Activated T-cell treated with anti-CD3 and anti-CD28 coated beads for 24 hours (primary cell): ENCODE results near the gene TRIM38.
"Not testable (repeated sequence)": the region's sequence is repeated elsewhere in the genome, so short reads cannot be mapped to it uniquely, and the experiment has no call there.

ENCODE experiments used
- DNase-seq: peaks from one replicate; pipeline ENCODE4 v3.0.0-alpha.2; 2020; ENCODE audit warnings: low read depth

Gene TRIM38

DNA sequence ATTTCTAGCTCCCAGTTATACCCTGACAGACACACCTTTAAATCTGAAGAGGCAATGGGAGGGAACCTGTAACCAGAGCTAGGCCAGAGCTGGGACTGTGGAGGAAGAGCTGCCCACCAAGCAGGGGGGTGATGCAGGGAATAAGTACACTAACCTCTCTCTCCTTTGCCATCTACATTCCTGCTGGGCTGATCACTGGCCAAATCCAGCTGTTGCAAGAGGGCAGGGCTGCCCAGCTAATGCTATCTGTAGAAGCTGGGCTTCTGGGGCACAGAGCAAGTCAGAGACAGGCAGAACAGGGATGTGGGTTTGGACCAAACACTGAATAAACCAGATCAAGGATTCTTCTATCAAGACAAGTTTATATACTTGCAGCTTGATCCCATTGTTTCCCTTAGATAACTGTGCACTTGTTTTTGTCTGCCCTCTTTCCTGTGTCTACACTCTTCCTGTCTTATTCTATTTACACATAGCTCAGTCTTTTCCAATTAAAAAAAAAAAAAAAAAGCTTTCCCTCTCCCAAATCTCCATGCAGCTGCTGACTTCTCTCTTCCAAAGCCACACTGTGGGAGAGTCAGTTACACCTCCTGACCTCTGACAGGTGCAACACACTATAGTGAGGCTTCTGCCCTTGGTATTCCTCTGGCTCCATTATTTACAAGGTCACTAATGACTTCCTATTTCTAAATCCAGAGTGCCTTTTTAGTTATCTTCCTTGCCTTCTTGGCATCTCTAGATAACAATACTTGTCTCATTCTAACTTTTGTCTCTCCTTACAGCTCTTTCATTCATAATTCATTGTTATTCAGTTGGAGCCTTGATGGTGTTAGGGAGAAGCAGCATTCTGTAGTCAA lies 43.7 kb downstream of the TRIM38 start:
- DNase-seq = no peak

DNA sequence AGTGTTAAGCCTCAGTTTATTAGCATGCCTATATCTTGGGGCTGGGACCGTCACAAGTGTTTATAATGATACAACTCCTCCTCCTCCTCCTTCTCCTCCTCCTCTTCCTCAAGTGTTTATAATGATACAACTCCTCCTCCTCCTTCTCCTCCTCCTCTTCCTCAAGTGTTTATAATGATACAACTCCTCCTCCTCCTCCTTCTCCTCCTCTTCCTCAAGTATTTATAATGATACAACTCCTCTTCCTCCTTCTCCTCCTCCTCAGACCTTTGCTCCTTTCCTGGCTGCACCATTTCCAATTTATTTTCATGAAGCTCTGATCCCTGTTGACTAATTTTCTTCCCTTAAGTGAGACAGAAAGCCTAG lies 44.3 kb downstream of the TRIM38 start:
- not testable (repeated sequence) for DNase-seq

DNA sequence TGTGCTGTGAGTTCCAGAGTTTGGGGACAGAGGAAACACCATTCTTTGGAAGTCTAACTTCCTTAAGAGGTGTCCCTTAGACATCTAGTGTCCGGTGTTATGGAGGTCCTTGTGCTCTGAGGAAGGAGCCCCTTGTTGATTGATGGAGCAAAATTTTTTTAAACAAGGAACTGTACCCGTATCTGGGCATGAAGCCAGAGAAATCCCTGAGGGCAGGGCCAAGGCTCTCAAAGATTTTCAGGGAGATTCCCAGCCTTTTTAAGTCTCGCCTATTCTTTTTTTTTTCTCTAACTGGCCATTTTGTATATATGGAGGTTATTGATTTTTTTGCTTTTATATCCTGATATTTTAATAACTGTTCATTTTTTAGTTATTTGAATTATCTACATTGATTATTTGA lies 45.9 kb downstream of the TRIM38 start:
- no peak for DNase-seq

DNA sequence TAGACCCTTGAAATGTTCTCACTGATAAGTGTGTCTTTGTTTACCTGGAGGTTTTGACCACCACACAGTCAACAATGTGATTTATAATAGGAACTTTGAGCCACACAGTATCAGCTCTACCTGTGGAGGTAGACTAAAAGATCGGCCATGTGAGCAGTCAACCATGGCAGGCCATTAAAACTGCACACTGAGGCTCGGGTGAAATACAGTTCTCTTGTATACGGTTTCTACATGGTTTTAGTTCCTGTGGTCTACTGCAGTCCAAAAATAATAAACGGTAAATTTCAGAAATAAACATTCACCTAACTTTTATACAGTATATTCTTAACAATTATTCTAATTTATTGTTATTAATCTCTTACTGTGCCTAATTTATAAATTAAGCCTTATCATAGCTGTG lies 47.2 kb downstream of the TRIM38 start:
- no peak for DNase-seq

DNA sequence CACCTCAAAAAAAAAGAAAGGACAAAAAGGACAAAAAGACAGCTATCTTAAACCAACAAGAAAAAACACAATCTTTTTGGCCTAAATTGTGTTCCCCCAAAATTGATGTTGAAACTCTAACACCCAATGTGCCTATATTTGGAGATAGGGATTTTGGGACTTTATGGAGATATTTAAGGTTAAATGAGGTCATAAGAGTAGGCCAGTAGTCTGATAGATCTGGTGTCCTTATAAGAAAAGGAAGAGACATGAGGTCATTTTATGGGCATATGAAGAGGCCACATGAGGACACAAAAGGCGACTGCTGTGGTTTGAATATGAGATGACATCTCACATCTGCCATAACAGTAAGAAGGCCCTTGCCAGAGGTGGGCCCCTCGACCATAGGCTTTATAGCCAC lies 49.5 kb downstream of the TRIM38 start:
- no peak for DNase-seq

DNA sequence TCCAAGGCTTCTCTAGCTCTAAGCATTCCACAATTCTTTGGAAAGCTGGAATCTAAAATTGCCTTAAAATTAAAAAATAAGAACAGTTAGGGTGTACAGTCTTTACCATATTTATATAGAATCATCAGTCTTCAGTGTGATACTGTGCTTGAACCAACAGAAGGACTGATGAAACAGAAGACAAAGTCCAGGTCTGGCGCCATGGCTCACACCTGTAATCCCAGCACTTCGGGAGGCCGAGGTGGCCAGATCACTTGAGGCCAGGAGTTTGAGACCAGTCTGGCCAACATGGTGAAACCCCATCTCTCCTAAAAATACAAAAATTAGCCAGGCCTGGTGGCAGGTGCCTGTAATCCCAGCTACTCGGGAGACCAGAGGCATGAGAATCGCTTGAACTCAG lies 51.8 kb downstream of the TRIM38 start:
- DNase-seq = not testable (repeated sequence)

DNA sequence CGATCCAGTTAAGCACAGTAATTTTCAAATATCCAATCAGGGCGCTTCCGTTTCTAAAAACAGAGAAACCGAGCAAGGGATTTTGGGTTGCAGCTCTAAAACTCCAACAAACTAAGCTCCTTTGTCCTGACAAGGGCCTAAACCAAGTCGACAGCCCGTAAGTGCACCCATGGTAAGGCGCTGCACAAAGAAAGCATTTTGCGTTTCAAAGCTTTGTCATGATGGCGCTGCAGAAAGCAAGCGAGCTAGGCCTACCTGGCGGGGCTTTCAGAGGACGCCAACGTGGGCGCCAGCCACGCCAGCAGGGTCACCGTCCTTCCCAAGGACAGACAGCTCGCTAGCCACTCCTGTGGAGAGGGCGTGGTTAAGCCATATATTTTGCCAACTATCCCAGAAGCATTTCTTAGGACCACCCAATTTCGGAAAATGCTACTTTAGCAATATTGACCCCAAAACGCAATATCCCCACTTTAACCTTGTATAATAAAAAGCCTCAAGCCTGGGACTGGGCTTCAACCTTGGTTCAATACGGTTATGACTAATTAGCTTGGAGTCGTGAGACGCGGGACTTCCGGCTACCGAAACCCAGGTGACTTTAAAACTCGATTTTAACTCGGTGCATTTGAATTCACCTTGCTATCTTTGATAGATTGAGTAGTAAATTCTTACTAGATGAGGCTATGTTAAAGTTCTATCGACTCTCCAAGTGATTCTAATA lies 53.8 kb downstream of the TRIM38 start:
- DNase-seq = no peak

DNA sequence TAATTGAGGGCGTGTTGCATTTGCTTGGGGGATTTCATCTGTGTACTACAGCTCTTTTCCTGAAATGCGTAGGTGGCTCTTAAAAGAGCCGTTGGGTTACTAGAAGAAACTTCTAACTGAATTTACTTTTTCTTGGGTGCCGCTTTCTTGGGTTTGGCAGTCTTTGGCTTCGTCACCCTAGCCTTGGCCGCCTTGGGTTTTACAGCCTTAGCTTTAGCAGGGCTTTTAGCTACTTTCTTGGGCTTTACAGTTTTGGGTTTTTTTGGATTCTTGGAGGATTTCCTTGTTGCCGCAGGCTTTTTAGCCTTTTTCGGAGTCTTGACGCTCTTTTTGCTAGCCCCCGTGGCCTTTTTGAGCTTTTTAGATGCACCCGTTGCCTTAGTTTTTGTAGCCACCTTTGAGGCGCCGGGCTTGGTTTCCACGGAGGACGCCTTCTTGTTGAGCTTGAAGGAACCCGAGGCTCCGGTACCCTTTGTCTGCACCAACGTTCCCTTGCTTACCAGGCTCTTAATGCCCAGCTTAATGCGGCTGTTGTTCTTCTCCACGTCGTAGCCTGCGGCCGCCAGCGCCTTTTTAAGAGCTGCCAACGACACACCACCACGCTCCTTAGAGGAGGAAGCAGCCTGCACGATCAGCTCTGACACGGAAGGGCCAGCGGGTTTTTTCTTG lies 54.5 kb downstream of the TRIM38 start:
- DNase-seq = no peak

DNA sequence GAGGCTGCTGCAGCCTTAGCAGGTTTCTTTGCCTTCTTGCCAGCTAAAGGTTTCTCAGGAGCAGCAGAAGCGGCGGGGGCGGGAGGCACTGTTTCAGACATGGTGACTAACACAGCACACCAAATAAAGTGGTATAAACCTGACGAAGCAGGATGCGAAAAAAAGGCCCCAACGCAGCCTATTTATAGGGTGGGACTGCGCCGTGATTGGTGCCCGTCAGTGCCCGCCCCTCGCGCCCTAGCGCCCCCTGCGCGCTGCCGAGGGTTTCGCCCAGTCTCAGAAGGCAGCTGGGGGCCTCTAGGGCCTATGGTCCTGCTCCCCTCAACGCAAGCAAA lies 55.0 kb downstream of the TRIM38 start:
- peak; percentile 74 for DNase-seq

DNA sequence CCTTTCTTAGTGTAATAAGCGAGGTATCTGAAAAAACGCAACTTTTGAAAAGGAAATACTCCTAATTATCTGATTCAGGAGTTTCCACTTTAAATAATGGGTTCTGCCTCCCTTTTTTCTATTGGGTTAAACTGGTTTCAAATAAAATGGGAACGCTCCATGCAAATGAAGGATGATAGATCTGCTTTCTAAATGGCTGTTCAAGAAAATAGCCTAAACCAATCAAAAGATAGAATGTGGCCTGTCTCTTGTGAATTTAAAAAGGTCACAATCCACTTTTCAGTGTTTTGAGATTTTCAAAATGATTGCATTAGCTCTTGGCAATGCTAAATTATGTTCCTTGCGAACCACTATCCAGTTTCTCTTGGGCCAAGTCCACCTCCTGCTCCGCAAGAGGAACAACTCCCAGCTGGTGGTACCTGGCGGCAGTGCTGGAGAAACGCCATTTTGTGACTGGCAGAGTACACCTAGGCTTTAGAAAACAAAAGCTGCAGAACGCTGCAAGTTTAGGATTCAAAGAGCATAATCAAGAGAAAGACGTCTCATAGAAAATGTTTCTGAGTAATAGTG lies 56.7 kb downstream of the TRIM38 start:
- no peak for DNase-seq

DNA sequence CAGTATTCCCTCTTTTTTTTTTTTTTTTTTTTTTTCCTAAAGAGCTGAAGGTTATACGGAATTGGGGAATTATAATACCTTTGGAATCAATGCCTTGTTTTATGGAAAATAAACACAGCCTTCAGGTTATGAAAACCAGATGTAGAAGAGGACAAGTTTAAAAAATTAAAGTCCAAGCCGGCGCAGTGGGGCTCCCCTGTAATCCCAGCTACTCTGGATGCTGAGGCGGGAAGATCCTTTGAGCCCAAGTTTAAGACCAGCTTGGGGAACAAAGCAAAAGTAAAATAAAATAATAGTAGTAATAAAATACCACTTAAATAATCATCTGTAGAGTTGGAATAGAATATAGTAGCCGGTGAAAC lies 57.3 kb downstream of the TRIM38 start:
- DNase-seq = no peak

DNA sequence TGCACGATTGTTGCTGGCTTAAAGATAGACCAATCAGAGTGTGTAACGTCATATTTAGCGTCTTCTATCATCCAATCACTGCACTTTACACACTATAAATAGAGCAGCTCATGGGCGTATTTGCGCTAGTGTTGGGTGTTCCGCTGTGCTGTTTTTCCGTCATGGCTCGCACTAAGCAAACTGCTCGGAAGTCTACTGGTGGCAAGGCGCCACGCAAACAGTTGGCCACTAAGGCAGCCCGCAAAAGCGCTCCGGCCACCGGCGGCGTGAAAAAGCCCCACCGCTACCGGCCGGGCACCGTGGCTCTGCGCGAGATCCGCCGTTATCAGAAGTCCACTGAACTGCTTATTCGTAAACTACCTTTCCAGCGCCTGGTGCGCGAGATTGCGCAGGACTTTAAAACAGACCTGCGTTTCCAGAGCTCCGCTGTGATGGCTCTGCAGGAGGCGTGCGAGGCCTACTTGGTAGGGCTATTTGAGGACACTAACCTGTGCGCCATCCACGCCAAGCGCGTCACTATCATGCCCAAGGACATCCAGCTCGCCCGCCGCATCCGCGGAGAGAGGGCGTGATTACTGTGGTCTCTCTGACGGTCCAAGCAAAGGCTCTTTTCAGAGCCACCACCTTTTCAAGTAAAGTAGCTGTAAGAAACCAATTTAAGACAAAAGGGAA lies 57.9 kb downstream of the TRIM38 start:
- DNase-seq = peak; percentile 60

DNA sequence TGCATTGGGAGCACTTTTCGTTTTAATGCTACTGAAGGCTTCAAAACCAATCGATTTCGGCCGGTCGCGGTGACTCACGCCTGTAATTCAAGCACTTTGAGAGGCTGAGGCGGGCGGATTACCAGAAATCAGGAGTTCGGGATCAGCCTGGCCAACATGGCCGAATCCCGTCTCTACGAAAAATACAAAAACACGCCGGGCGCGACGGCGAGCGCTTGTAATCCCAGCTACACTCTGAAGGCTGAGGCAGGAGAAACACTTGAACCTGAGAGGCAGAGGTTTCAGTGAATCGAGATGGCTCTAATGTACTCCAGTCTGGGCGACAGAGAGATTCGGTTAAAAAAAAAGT lies 58.4 kb downstream of the TRIM38 start:
- no peak for DNase-seq

DNA sequence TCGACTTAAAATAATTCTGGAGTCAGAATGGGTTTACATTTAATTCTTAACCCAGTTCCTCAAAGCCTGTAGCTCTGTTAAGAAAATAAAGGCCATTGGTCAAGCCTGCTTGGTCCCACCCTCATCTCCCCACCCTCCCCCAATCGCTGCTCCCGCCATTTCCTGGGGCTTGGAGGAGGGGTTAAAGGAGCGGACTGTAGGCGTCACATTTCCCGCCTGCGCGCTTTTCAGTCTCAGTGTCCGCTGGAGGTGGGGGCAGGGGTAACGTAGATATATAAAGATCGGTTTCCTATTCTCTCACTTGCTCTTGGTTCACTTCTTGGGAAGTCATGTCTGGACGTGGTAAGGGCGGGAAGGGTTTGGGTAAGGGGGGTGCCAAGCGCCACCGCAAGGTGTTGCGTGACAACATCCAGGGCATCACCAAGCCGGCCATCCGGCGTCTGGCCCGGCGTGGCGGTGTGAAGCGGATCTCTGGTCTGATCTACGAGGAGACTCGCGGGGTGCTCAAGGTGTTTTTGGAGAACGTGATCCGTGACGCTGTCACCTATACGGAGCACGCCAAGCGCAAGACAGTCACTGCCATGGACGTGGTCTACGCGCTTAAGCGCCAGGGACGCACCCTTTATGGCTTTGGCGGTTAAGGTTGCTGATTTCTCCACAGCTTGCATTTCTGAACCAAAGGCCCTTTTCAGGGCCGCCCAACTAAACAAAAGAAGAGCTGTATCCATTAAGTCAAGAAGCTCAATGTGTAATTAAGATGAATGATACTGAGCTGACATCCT lies 58.9 kb downstream of the TRIM38 start:
- peak; percentile 85 for DNase-seq

DNA sequence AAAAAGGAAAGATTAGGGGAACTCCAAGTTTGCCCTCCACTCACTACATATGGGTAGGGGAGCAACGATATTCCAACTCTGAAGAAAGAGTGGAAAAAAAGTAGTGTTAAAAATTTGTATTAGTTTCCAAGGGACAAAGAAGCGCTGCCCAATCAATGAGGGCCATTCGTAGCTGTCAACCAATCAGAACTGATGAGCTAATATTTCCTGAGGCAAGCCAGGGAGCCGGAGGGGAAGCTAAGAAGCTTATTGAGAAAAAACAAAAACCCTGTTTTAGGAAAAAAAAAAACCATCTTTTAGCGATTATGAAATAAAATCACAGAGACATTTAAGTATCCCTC lies 59.5 kb downstream of the TRIM38 start:
- no peak for DNase-seq

DNA sequence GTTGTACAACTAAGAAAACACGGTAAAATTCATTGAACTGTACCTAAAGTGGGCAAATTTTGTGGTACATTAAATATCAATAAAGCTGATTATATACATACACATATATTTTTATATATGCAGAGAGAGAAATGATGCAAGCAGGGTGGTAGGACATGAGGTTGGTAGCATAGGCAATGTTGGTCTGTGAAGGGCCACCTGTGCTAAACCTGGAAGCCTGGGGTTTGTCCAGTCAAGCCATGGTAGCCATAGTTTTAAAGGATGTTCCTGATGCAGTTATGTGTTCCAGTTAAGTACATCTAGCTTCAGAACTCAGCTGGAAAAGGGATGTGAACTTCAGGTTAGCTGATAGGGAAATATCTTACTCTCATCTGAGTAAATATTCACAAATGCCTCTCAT lies 60.1 kb downstream of the TRIM38 start:
- no peak for DNase-seq

DNA sequence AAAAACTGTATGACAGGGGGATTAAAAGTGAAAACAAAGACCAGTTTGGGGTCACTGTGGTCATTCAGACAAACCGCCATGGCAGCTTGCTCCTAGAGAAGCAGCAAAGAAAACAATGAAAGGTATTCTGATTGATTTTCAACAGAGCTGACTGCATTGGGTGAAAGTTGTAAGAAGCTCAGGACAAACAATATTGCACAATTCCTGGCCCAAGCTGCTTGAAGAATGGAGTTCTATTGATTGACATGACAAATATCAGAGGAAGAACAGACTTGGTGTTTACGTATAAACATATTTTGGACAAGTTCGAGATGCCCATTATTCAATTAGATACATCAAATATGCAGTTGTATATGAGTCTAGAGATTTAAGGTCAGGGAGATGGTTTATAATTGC lies 62.0 kb downstream of the TRIM38 start:
- no peak for DNase-seq

DNA sequence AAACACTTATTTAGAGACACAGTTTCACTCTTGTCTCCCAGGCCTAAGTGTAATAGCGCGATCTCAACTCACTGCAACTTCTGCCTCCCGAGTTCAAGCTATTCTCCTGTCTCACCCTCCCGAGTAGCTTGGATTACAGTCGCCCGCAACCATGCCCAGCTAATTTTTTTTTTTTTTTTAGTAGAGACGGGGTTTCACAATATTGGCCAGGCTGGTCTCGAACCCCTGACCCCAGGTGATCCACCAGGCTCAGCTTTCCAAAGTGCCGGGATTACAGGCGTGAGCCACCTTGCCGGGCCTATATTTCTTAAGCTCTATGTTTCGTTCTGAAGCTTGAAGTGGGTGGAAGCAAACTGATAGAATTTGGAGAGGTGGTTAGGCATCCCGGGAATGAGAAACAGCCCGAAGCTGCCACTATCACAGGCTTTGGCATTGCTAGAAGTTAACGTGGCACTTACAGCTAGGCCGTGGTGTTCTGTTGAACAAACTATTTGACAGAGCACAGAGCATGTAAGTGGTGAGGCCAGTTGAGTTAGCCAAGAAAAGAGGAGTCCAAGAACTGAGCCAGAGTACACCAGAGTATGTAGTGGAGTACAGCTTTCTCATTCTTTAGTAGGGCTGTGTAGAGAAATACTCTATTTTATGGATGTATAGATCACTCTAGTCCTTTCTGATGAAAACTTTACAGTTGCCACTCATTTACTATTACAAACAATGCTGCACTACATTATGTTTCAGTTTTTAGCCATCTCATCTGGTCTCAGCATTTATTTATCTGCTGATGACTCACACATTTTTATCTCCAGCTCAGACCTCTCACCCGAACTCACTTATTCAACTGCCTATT lies 62.7 kb downstream of the TRIM38 start:
- DNase-seq = no peak

DNA sequence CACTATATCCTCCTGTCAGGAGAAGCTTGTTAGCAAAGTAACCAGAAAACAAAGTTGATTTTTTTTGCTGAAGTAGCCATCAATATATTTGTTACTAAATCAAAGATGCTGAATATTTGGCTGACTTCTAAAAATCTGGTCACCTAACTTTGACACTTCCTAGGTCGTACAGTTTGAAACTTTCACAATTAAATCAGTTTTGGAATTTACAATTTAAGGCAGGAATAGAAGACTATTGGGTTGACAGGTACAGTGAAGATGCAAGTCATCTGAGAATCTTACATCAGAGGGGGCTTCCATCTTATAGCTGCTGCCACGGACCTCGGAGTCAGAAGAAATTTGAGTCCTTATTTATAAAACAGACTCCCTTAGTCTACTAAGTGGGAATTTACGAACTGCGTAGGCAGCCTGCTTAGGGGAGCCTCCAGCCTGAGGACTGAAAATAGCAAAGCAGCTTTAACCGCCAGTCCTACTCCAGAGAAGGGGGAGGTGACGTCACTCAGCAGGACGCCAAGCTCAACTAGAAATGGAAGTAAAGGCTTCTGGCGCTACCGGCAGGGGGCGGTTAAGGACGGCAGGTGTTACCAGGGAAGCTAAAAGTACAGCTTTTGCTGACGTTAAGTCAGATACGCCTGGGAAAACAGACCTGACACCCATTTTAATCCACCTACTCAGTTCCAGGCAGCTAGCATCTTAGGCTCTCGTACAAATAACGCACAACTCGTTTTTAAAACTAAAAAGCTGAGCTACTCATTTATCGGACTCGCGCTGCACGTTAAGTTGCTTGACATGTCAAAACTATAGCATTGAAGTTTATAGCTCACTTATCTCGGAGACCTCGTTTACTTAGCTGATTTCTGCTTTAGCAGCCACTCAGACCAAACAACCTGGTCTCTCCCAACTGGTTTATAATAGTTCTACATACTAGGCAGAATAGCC lies 63.6 kb downstream of the TRIM38 start:
- DNase-seq = peak; percentile 82
